Osteoblast (primary cell): ENCODE data around the gene LRRC25. TPM values are rescaled to one million over a fixed set of nuclear protein-coding genes. Genes with fewer than 3 reads are reported as not detected.
A peak's percentile ranks its signal among the peaks of the same experiment; 100 is the strongest.
"Not testable (repeated sequence)": the region's sequence is repeated elsewhere in the genome, so short reads cannot be mapped to it uniquely, and the experiment has no call there.

Experiments used
- DNase-seq: peaks from one replicate; pipeline ENCODE4 v3.0.0; 2011; ENCODE audit warnings: low spot score, mixed read lengths; ENCODE audit not compliant: insufficient read length; ENCODE audit errors: missing footprints
- H2AFZ ChIP-seq: 2 replicates; pipeline ENCODE4 v1.6.0; 2011; ENCODE audit warnings: mild to moderate bottlenecking, low read length
- H3K27ac ChIP-seq: 2 replicates; pipeline ENCODE4 v1.5.1; 2011; ENCODE audit warnings: mild to moderate bottlenecking, low read depth, low read length, moderate library complexity
- H3K27me3 ChIP-seq: 2 replicates; pipeline ENCODE4 v1.6.0; 2012; ENCODE audit warnings: mild to moderate bottlenecking, control low read depth, inconsistent platforms, low read length, moderate library complexity; ENCODE audit not compliant: insufficient read depth
- H3K36me3 ChIP-seq: 2 replicates; pipeline ENCODE4 v1.5.1; 2011; ENCODE audit warnings: mild to moderate bottlenecking, low read length, control low read depth, moderate library complexity; ENCODE audit not compliant: insufficient read depth
- H3K4me1 ChIP-seq: 2 replicates; pipeline ENCODE4 v1.5.1; 2011; ENCODE audit warnings: mild to moderate bottlenecking, low read length, control low read depth, moderate library complexity; ENCODE audit not compliant: insufficient read depth
- H3K4me2 ChIP-seq: 2 replicates; pipeline ENCODE4 v1.6.0; 2011; ENCODE audit warnings: mild to moderate bottlenecking, low read length; ENCODE audit not compliant: insufficient read depth
- H3K4me3 ChIP-seq: fragments of 200-600 bp; sonication (generic); 3 replicates; pipeline ENCODE4 v1.5.1; 2012; ENCODE audit warnings: mild to moderate bottlenecking, low read length, inconsistent platforms; ENCODE audit not compliant: insufficient read depth
- H3K79me2 ChIP-seq: 2 replicates; pipeline ENCODE4 v1.6.0; 2012; ENCODE audit warnings: mild to moderate bottlenecking, low read length, control low read depth, inconsistent platforms; ENCODE audit not compliant: insufficient read depth
- H3K9me3 ChIP-seq: 2 replicates; pipeline ENCODE4 v1.5.1; 2011; ENCODE audit warnings: low read depth, low read length, control low read depth
- H4K20me1 ChIP-seq: 2 replicates; pipeline ENCODE4 v1.6.0; 2012; ENCODE audit warnings: mild to moderate bottlenecking, low read length, control low read depth; ENCODE audit not compliant: insufficient read depth
- CTCF ChIP-seq: IDR thresholded peaks from 2 replicates; pipeline ENCODE4 v1.5.1; 2011; ENCODE audit warnings: mild to moderate bottlenecking, low read depth, low read length, moderate library complexity; ENCODE audit errors: extremely low read depth
- total RNA-seq: library from RNA; depleted of rRNA; stranded (reverse); fragments of >200 nt; gene quantifications from 2 replicates; pipeline ENCODE4 v1.2.3, GENCODE V29; 2012

The LRRC25 gene
- total RNA-seq, 1 donor = 1.1 TPM

GRCh38 chr19:18368504-18369222, 28.8 kb downstream of the LRRC25 start:
- Histone ChIP-seq H4K20me1 (no peaks in the 10 kb centered on the region), H3K27ac (no peak overlapping the region), H3K9me3 (no peaks in the 10 kb centered on the region), H3K4me2 (no peak overlapping the region), H3K4me1 (peaks cover 21% of the 10 kb centered on the region), H3K79me2 (no peaks in the 10 kb centered on the region), H3K27me3 (no peaks in the 10 kb centered on the region), H3K4me3 (no peak overlapping the region), H2AFZ (no peak overlapping the region), H3K36me3 (no peaks in the 10 kb centered on the region)
- no peak for TF ChIP-seq CTCF
- no peak for DNase-seq

- DNase-seq = no peak
Observed at GRCh38 chr19:18366021-18366435, 31.4 kb downstream of the LRRC25 start.

GRCh38 chr19:18364826-18365528, 32.4 kb downstream of the LRRC25 start:
- H3K4me2 ChIP-seq = peak overlapping the region; percentile 37
- H4K20me1 ChIP-seq = no peaks in the 10 kb centered on the region
- peaks cover 1% of the 10 kb centered on the region for H3K36me3 ChIP-seq
- no peaks in the 10 kb centered on the region for H3K9me3 ChIP-seq
- TF ChIP-seq CTCF = no peak
- peak; percentile 97 for DNase-seq
- H3K79me2 ChIP-seq = no peaks in the 10 kb centered on the region
- H3K4me3 ChIP-seq = no peak overlapping the region
- H3K4me1 ChIP-seq = peaks cover 19% of the 10 kb centered on the region
- H3K27me3 ChIP-seq = no peaks in the 10 kb centered on the region
- peak overlapping the region; percentile 93 for H3K27ac ChIP-seq
- H2AFZ ChIP-seq = no peak overlapping the region

More at GRCh38 chr19:18366021-18366435, 31.4 kb downstream of the LRRC25 start:
- Histone ChIP-seq H3K79me2 (no peaks in the 10 kb centered on the region), H3K4me3 (no peak overlapping the region), H3K36me3 (no peaks in the 10 kb centered on the region), H3K4me1 (peaks cover 19% of the 10 kb centered on the region), H3K27me3 (no peaks in the 10 kb centered on the region), H3K27ac (peak overlapping the region; percentile 93), H3K4me2 (no peak overlapping the region), H2AFZ (no peak overlapping the region), H4K20me1 (no peaks in the 10 kb centered on the region), H3K9me3 (no peaks in the 10 kb centered on the region)
- TF ChIP-seq CTCF = no peak

- H3K36me3 ChIP-seq, H3K79me2 ChIP-seq, H3K4me3 ChIP-seq, H3K27me3 ChIP-seq, H2AFZ ChIP-seq, H3K9me3 ChIP-seq, DNase-seq, H4K20me1 ChIP-seq: not testable (repeated sequence)
- Histone ChIP-seq H3K4me2 (peak overlapping the region; percentile 11), H3K4me1 (peaks cover 19% of the 10 kb centered on the region), H3K27ac (peak overlapping the region; percentile 93)
Observed at GRCh38 chr19:18364277-18364825, 33.1 kb downstream of the LRRC25 start.
